ENCODE measurements around the gene PRDX5. TPM values are rescaled to one million over a fixed set of nuclear protein-coding genes. Genes with fewer than 3 reads are reported as not detected.

PRDX5 gene
- total RNA-seq, 6 experiments from 2014 or later = 84.0 to 172 (median 89.3) TPM

DNA sequence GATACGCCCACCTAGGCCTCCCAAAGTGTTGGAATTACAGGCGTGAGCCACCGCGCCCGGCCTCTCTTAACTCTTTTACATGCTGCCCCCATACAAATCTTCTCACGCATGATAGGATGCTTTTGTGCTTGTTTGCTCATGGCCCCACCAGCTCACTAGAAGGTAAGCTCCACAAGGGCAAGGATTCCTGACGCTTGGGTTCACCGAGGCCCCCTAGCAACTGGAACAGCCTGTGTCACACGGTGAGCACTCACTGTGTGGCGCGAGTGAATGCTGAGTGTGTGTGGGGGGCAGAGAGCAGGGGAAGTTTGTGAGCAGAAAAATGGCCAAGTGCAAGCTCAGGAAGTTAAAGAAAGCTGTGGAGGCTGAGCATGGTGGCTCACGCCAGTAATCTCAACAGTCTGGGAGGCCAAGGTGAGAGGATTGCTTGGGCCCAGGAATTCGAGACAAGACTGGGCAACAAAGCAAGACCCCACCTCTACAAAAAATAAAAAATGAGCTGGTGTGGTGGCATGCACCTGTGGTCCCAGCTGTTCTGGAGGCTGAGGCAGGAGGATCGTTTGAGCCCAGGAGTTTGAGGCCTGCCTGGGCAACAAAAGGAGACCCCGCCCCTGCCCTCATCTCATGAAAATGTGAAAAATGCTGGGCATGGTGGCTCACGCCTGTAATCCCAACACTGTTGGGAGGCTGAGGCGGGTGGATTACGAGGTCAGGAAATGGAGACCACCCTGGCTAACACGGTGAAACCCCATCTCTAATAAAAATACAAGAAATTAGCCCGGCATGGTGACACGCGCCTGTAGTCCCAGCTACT, 35.8 kb upstream of the PRDX5 start:
- intact Hi-C loops (cut with DNase I) = no loop called here
- no peaks in the 10 kb centered on the region for H3K27me3 ChIP-seq
- WGBS (ENCODE audit: insufficient coverage, low coverage, low lambda C conversion rate, missing lambda C conversion rate) = 94% methylated on average over 22 of the region's 22 CpGs
- no peak overlapping the region for H3K27ac ChIP-seq
- no peak for DNase-seq
- peaks cover 0 to 12% (median 6%) of the 10 kb centered on the region in 4 donors for H3K4me1 ChIP-seq
- ATAC-seq = no peak
- TF ChIP-seq POLR2A (IDR thresholded peaks at IDR 0.05) (no peak), CTCF (IDR thresholded peaks at IDR 0.05) (no peak)
- H3K9me3 ChIP-seq = no peaks in the 10 kb centered on the region
- H3K4me3 ChIP-seq = no peak overlapping the region
- H3K36me3 ChIP-seq = peaks cover 0 to 8% (median 0%) of the 10 kb centered on the region in 4 donors

- H3K4me3 ChIP-seq = no peak overlapping the region
- intact Hi-C loops (cut with DNase I) = no loop called here
- no peaks in the 10 kb centered on the region for H3K27me3 ChIP-seq
- no peak for TF ChIP-seq CTCF (IDR thresholded peaks at IDR 0.05)
- no peak for TF ChIP-seq POLR2A (IDR thresholded peaks at IDR 0.05)
- WGBS (ENCODE audit: insufficient coverage, low coverage, low lambda C conversion rate, missing lambda C conversion rate) = 100% methylated on average over 3 of the region's 3 CpGs
- DNase-seq (no peak), ATAC-seq (no peak)
- peaks cover 0 to 12% (median 6%) of the 10 kb centered on the region in 4 donors for H3K4me1 ChIP-seq
- H3K27ac ChIP-seq = no peak overlapping the region
- H3K36me3 ChIP-seq = peaks cover 0 to 4% (median 0%) of the 10 kb centered on the region in 4 donors
- no peaks in the 10 kb centered on the region for H3K9me3 ChIP-seq
These were observed 34.8 kb upstream of the PRDX5 start for GRCh38 chr11:64283092-64283491.

DNA sequence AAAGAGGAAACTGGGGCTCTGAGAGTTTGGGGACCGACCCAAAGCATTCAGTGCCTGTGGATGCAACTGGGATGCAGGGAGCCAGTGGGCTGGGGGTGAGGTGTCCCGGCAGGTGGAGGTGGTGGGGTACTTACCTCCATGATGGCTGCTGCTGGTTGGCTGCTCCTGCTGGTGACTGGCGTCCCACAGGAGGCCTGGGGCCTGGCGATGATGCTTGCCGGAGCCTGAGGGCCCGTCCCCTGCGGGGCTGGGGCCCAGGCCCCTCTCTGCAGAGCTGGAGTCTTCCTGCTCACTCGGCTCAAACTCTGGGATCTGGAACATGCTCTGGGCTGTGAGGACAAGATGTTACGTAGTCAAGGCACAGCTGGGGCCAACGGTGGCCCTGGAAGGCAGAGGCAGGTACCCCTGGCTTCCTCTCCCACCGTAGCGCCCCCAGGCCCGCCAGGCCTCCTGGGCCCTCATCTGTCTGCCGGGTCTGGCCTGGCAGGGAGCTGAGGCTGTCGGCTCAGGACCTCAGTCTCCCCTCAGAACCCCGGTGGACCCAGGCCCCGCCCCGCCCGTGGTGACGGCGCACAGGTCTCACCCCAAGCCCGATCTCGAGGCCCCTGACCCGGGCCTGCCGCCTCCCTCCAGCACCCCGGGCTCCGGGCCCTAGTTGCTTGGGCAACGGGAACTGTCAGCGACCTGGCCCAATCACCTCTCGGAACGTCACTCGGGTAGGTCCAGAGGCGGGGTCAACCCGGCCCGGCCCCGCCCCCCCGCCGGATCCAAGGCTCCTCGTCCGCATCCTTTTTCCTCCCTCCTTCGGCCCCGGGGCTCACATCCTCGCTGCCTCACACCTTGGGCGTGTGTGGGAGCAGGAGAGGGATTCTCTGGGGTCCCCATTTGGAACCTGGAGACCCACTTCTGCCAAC, 33.6 kb upstream of the PRDX5 start, which contains the start of gene BAD:
TSS of gene BAD (minus strand) at position 618 of the 914 bp plus-strand sequence. CDS start at position 321, 297 bp downstream.
- TF ChIP-seq POLR2A (IDR thresholded peaks at IDR 0.05) = peak; percentile 36
- no peak for TF ChIP-seq CTCF (IDR thresholded peaks at IDR 0.05)
- ATAC-seq = peak; percentile 89 to 94 (median 90)
- 0% methylated on average over 6 of the region's 44 CpGs for WGBS (ENCODE audit: insufficient coverage, low coverage, low lambda C conversion rate, missing lambda C conversion rate)
- no peaks in the 10 kb centered on the region for H3K9me3 ChIP-seq
- H3K27ac ChIP-seq = peak within 1 kb of the TSS; percentile 79 to 95 (median 83)
- H3K27me3 ChIP-seq = no peaks in the 10 kb centered on the region
- DNase-seq = peak; percentile 96 to 98 (median 98)
- intact Hi-C loops (cut with DNase I) = no loop called here
- peak within 1 kb of the TSS; percentile 65 to 96 (median 93) for H3K4me3 ChIP-seq
- H3K36me3 ChIP-seq = no peaks in the 10 kb centered on the region
- H3K4me1 ChIP-seq = peaks cover 0 to 12% (median 6%) of the 10 kb centered on the region in 4 donors

DNA sequence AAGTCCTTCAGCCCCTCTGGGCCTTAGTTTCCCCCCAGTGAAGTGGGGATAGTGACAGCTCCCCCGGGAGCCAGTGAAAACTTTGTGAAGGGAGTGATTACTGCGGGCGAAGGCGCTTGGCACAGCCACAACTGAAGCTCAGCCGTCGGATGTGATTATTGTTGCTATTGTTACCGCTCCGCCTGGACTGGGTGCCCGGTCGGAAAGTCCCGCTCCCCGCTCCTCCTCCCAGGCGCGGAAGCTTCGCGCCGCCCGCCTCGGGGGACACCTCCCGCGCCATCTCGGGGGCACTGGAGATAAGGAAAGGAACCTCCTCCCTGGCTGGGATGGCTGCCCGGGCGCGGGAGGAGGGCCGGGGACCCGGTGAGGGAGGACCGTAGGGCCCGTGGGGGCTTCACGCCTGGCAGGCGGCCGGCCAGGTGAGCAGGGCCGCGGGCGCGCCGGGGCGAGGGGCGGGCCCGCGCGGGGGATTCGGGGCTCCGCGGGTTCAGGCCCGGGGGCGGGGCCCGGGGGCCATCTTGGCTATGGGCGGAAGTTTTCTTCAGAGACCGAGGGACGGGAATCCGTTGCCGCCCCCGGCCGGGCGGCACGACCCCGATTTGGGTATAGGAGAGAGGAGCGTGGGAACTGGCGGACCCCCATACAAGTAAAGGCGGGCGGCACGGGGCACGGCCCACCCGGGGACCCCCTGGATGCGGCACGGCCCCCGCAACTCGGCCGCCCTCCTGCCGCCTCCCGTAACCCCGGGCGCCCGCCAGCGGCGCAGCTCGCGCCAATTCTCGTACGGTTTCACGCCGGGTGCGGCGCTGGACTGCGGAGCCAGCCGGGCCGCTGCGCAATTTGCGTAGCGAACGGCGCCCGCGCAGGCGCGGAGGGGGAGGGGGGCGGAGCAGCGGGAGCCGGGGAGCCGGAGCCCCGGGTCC, 32.7 kb upstream of the PRDX5 start, which contains the start of gene GPR137:
TSS of gene GPR137 (plus strand) at position 887 of the 923 bp plus-strand sequence. CDS start 677 bp downstream, outside the sequence.
- Histone ChIP-seq H3K36me3 (no peaks in the 10 kb centered on the region), H3K9me3 (no peaks in the 10 kb centered on the region), H3K4me1 (peaks cover 0 to 12% (median 6%) of the 10 kb centered on the region in 4 donors), H3K4me3 (peak within 1 kb of the TSS; percentile 65 to 96 (median 93)), H3K27me3 (no peaks in the 10 kb centered on the region), H3K27ac (peak within 1 kb of the TSS; percentile 68 to 95 (median 83))
- TF ChIP-seq CTCF (IDR thresholded peaks at IDR 0.05) = no peak
- TF ChIP-seq POLR2A (IDR thresholded peaks at IDR 0.05) = no peak
- ATAC-seq (peak; percentile 62 to 84 (median 66)), DNase-seq (peak; percentile 86 to 91 (median 91))
- WGBS (ENCODE audit: insufficient coverage, low coverage, low lambda C conversion rate, missing lambda C conversion rate) = 0% methylated on average over 20 of the region's 102 CpGs
- intact Hi-C loops (cut with DNase I) = no loop called here

All from right lobe of liver (tissue), 6 donors.